CD4-positive, alpha-beta memory T cell (primary cell): ENCODE measurements around the gene C11orf21. TPM values are rescaled to one million over a fixed set of nuclear protein-coding genes. Genes with fewer than 3 reads are reported as not detected.

Source experiments
- CTCF ChIA-PET: fragments of 350-600 bp; sonication (Branson Sonifier 250); formaldehyde crosslinking; loops from one replicate; lab custom pipeline; 2021; ENCODE audit warnings: inconsistent platforms; ENCODE audit not compliant: partially characterized antibody; lab: Charles Lee
- POLR2A ChIA-PET: fragments of 350-600 bp; sonication (Branson Sonifier 250); formaldehyde crosslinking; loops from one replicate; lab custom pipeline; 2021; ENCODE audit not compliant: partially characterized antibody; lab: Charles Lee
- DNase-seq, 5 donors: peaks; one replicate each; pipeline versions ENCODE4 v3.0.0 to v3.0.0-alpha.2; 2020 to 2022; ENCODE audit warnings: mixed read lengths in 1 of 5
- H3K27ac ChIP-seq: one replicate; pipeline ENCODE4 v1.7.0; 2013; ENCODE audit warnings: low read depth, low read length
- H3K27me3 ChIP-seq: 2 replicates; pipeline ENCODE4 v1.7.0; 2013; ENCODE audit warnings: mild to moderate bottlenecking, low read length, moderate library complexity; ENCODE audit not compliant: insufficient read depth
- H3K36me3 ChIP-seq: 2 replicates; pipeline ENCODE4 v1.7.0; 2013; ENCODE audit warnings: mild to moderate bottlenecking, low read length, moderate library complexity; ENCODE audit not compliant: insufficient read depth
- H3K4me1 ChIP-seq: 2 replicates; pipeline ENCODE4 v1.7.0; 2013; ENCODE audit warnings: mild to moderate bottlenecking, low read length, moderate library complexity; ENCODE audit not compliant: insufficient read depth
- H3K4me3 ChIP-seq, 2 donors: one replicate each; pipeline ENCODE4 v1.7.0; 2013; ENCODE audit warnings: low read length in 2 of 2, mild to moderate bottlenecking in 1 of 2
- H3K9me3 ChIP-seq, 2 donors: one replicate each; pipeline ENCODE4 v1.7.0; 2013; ENCODE audit warnings: low read length in 2 of 2, control low read depth in 1 of 2; ENCODE audit not compliant: control insufficient read depth in 1 of 2
- H3K27ac Mint-ChIP-seq, 7 donors: one replicate each; pipeline ENCODE4 v1.8.0; 2020 to 2021; ENCODE audit warnings: mixed read lengths in 7 of 7, mild to moderate bottlenecking in 6 of 7, inconsistent platforms in 3 of 7, moderate library complexity in 3 of 7
- H3K27me3 Mint-ChIP-seq, 2 donors: one replicate each; pipeline ENCODE4 v1.8.0; 2020 to 2021; ENCODE audit warnings: mixed read lengths in 2 of 2
- H3K36me3 Mint-ChIP-seq, 2 donors: one replicate each; pipeline ENCODE4 v1.8.0; 2020 to 2021; ENCODE audit warnings: mixed read lengths in 2 of 2, inconsistent platforms in 1 of 2, mild to moderate bottlenecking in 1 of 2
- H3K4me1 Mint-ChIP-seq, 4 donors: one replicate each; pipeline ENCODE4 v1.8.0; 2020 to 2021; ENCODE audit warnings: mixed read lengths in 4 of 4, mild to moderate bottlenecking in 1 of 4
- H3K4me3 Mint-ChIP-seq, 8 donors: one replicate each; pipeline ENCODE4 v1.8.0; 2020 to 2021; ENCODE audit warnings: mixed read lengths in 8 of 8, mild to moderate bottlenecking in 7 of 8, moderate library complexity in 6 of 8, inconsistent platforms in 3 of 8
- H3K9me3 Mint-ChIP-seq, 8 donors: one replicate each; pipeline ENCODE4 v1.8.0; 2020 to 2021; ENCODE audit warnings: mixed read lengths in 8 of 8, mild to moderate bottlenecking in 5 of 8, inconsistent platforms in 3 of 8, moderate library complexity in 1 of 8
- intact Hi-C: fragments of 100-400 bp; cut with micrococcal nuclease; formaldehyde crosslinking; loops from one replicate; pipeline ENCODE4 v1.15.1; 2023
- polyA plus RNA-seq, 2 donors: library from polyadenylated mRNA; unstranded; fragments of 300-500 nt; fragmentation: Illumina TruSeq; gene quantifications; one replicate each; pipeline ENCODE4 v1.2.3, GENCODE V29; 2021
- total RNA-seq, 2 experiments: library from RNA; stranded (reverse); gene quantifications; one replicate each; pipeline ENCODE4 v1.2.3, GENCODE V29; 2021

C11orf21 gene
- total and polyA plus RNA-seq, 4 experiments from 2014 or later: 9.4 to 65.6 (median 37.6) TPM

GRCh38 chr11:2268729-2269600 is 32.8 kb downstream of the C11orf21 start:
- H3K4me3 ChIP-seq: peak overlapping the region in 1 of 2 donors; percentile 38
- no peaks in the 10 kb centered on the region for H3K36me3 Mint-ChIP-seq

GRCh38 chr11:2267851-2268728 is 33.6 kb downstream of the C11orf21 start:
- peaks cover 11 to 19% of the 10 kb centered on the region in 2 donors for H3K27me3 Mint-ChIP-seq
- H3K27me3 ChIP-seq: peaks cover 11% of the 10 kb centered on the region
- no peak for DNase-seq
- no peak overlapping the region for H3K27ac ChIP-seq
- peaks cover 43% of the 10 kb centered on the region for H3K4me1 ChIP-seq
- intact Hi-C loops: loop anchor here (10.0 kb wide), 1 partner anchor 53 kb away; no protein-coding TSS in a partner anchor
- no peaks in the 10 kb centered on the region for H3K36me3 ChIP-seq
- H3K27ac Mint-ChIP-seq: no peak overlapping the region
- H3K36me3 Mint-ChIP-seq: no peaks in the 10 kb centered on the region
- no peaks in the 10 kb centered on the region for H3K9me3 Mint-ChIP-seq
- peak overlapping the region in 1 of 2 donors; percentile 38 for H3K4me3 ChIP-seq
- no peaks in the 10 kb centered on the region for H3K9me3 ChIP-seq
- H3K4me3 Mint-ChIP-seq: peak overlapping the region; percentile 32 to 67 (median 58)
- H3K4me1 Mint-ChIP-seq: peaks cover 14 to 29% (median 21%) of the 10 kb centered on the region in 4 donors
- ChIA-PET CTCF (no interaction called here), POLR2A (interaction anchor here (0.8 kb wide), 1 partner anchor 34 kb away, joined by 4 read pairs; the partner anchor contains the start of genes C11orf21 and TSPAN32)

More at GRCh38 chr11:2268729-2269600, 32.8 kb downstream of the C11orf21 start:
- CTCF ChIA-PET: no interaction called here
- Histone ChIP-seq H3K9me3 (no peaks in the 10 kb centered on the region), H3K36me3 (no peaks in the 10 kb centered on the region), H3K4me1 (peaks cover 43% of the 10 kb centered on the region), H3K27ac (no peak overlapping the region), H3K27me3 (peaks cover 11% of the 10 kb centered on the region)
- intact Hi-C loops: loop anchor here (10.0 kb wide), 1 partner anchor 54 kb away; no protein-coding TSS in a partner anchor
- POLR2A ChIA-PET: interaction anchor here (0.8 kb wide), 1 partner anchor 33 kb away, joined by 4 read pairs; the partner anchor contains the start of genes C11orf21 and TSPAN32
- peaks cover 14 to 29% (median 21%) of the 10 kb centered on the region in 4 donors for H3K4me1 Mint-ChIP-seq
- peak in 3 of 5 donors; percentile 14 to 56 (median 22) for DNase-seq
- H3K9me3 Mint-ChIP-seq: peaks cover 0 to 2% (median 0%) of the 10 kb centered on the region in 8 donors
- no peak overlapping the region for H3K27ac Mint-ChIP-seq
- H3K4me3 Mint-ChIP-seq: peak overlapping the region; percentile 52 to 74 (median 58)
- H3K27me3 Mint-ChIP-seq: peaks cover 11 to 23% of the 10 kb centered on the region in 2 donors

GRCh38 chr11:2267306-2267850 is 34.3 kb downstream of the C11orf21 start:
- no peaks in the 10 kb centered on the region for H3K9me3 ChIP-seq
- H3K36me3 ChIP-seq: no peaks in the 10 kb centered on the region
- peaks cover 14 to 29% (median 21%) of the 10 kb centered on the region in 4 donors for H3K4me1 Mint-ChIP-seq
- intact Hi-C loops: loop anchor here (10.0 kb wide), 1 partner anchor 53 kb away; no protein-coding TSS in a partner anchor
- no peak overlapping the region for H3K27ac Mint-ChIP-seq
- H3K27ac ChIP-seq: no peak overlapping the region
- peaks cover 43% of the 10 kb centered on the region for H3K4me1 ChIP-seq
- ChIA-PET CTCF (no interaction called here), POLR2A (no interaction called here)
- peaks cover 11% of the 10 kb centered on the region for H3K27me3 ChIP-seq
- DNase-seq: no peak
- H3K4me3 ChIP-seq: no peak overlapping the region
- no peaks in the 10 kb centered on the region for H3K9me3 Mint-ChIP-seq
- H3K4me3 Mint-ChIP-seq: peak overlapping the region in 1 of 8 donors; percentile 36
- no peaks in the 10 kb centered on the region for H3K36me3 Mint-ChIP-seq
- peaks cover 11 to 16% of the 10 kb centered on the region in 2 donors for H3K27me3 Mint-ChIP-seq

- DNase-seq: no peak
- ChIA-PET CTCF (no interaction called here), POLR2A (no interaction called here)
- Mint-ChIP-seq H3K4me1 (peaks cover 14 to 29% (median 21%) of the 10 kb centered on the region in 4 donors), H3K27ac (no peak overlapping the region), H3K27me3 (peaks cover 11 to 14% of the 10 kb centered on the region in 2 donors), H3K36me3 (no peaks in the 10 kb centered on the region), H3K4me3 (peak overlapping the region in 6 of 8 donors; percentile 4 to 89 (median 68)), H3K9me3 (no peaks in the 10 kb centered on the region)
- no peaks in the 10 kb centered on the region for H3K9me3 ChIP-seq
- intact Hi-C loops: loop anchor here (10.0 kb wide), 1 partner anchor 52 kb away; no protein-coding TSS in a partner anchor
- H3K36me3 ChIP-seq: no peaks in the 10 kb centered on the region
- no peak overlapping the region for H3K4me3 ChIP-seq
- peaks cover 8% of the 10 kb centered on the region for H3K27me3 ChIP-seq
- no peak overlapping the region for H3K27ac ChIP-seq
- H3K4me1 ChIP-seq: peaks cover 43% of the 10 kb centered on the region
Observed at GRCh38 chr11:2266586-2267305, 35.0 kb downstream of the C11orf21 start.

GRCh38 chr11:2265854-2266585 is 35.7 kb downstream of the C11orf21 start:
- no peak overlapping the region for H3K4me3 ChIP-seq
- H3K9me3 Mint-ChIP-seq: no peaks in the 10 kb centered on the region
- POLR2A ChIA-PET: no interaction called here

More at GRCh38 chr11:2265854-2266585, 35.7 kb downstream of the C11orf21 start:
- Mint-ChIP-seq H3K4me3 (peak overlapping the region; percentile 59 to 89 (median 72)), H3K27me3 (peaks cover 8 to 11% of the 10 kb centered on the region in 2 donors), H3K27ac (peak overlapping the region in 6 of 7 donors; percentile 9 to 85 (median 50)), H3K36me3 (no peaks in the 10 kb centered on the region), H3K4me1 (peaks cover 14 to 29% (median 21%) of the 10 kb centered on the region in 4 donors)
- peak in 1 of 5 donors; percentile 4 for DNase-seq
- intact Hi-C loops: loop anchor here (10.0 kb wide), 1 partner anchor 51 kb away; no protein-coding TSS in a partner anchor
- CTCF ChIA-PET: interaction anchor here (1.5 kb wide), 1 partner anchor 40 kb away, joined by 4 read pairs; no protein-coding TSS in a partner anchor
- Histone ChIP-seq H3K27ac (no peak overlapping the region), H3K27me3 (peaks cover 4% of the 10 kb centered on the region), H3K36me3 (no peaks in the 10 kb centered on the region), H3K4me1 (peaks cover 43% of the 10 kb centered on the region), H3K9me3 (no peaks in the 10 kb centered on the region)
